ENCODE results near the gene YARS2. TPM values are rescaled to one million over a fixed set of nuclear protein-coding genes. Genes with fewer than 3 reads are reported as not detected.

Gene YARS2
- total RNA-seq, 1 experiment from 2014 or later, result 41.4 TPM

DNA sequence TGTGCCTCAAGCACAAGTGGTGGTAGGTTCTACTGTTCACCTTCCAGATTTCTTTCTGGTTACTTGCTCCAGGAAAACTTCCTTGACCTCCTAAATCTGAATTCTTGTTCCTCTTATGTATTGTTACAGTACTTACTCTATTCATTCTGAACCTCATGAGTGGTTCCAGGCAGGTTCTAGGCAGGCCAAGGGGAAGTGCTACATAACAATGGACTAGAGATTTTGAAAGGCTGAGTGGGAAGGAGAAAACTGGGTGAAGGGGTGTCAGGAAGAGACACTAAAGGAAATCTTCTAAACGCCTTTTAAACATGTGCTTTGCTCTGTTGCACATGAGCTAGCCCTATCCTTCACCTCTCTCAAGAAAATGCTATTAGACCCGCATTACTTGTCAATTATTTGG, 1.6 kb downstream of the YARS2 start:
- Histone ChIP-seq H3K27ac (ENCODE audit: insufficient read length, low read depth, low read length) (no peak overlapping the region), H3K27me3 (ENCODE audit: insufficient read depth, low read length) (no peaks in the 10 kb centered on the region), H3K79me1 (ENCODE audit: insufficient read depth, low read depth, low read length, poor library complexity, severe bottlenecking) (no peaks in the 10 kb centered on the region), H4K20me1 (ENCODE audit: control insufficient read depth, insufficient read depth, insufficient read length) (no peaks in the 10 kb centered on the region), H2BK15ac (ENCODE audit: low read depth, low read length) (no peak overlapping the region), H3K23me2 (ENCODE audit: insufficient read length, low read depth, low read length, poor library complexity, severe bottlenecking) (peaks cover 9% of the 10 kb centered on the region), H3K4me1 (ENCODE audit: insufficient read depth, low read length) (peaks cover 2% of the 10 kb centered on the region; the same call in 1 of the 2 replicates), H3K9me3 (ENCODE audit: control insufficient read depth, low read depth, low read length) (no peaks in the 10 kb centered on the region), H3K14ac (ENCODE audit: insufficient read depth, low read length) (no peak overlapping the region), H3K4me2 (ENCODE audit: insufficient read depth, insufficient read length, low read length) (peak overlapping the region; percentile 90), H4K91ac (ENCODE audit: insufficient read length, low read depth, low read length) (no peak overlapping the region), H4K8ac (replicated peaks; ENCODE audit: insufficient read length, low read depth, low read length) (no peak overlapping the region), H3K9ac (ENCODE audit: extremely low read depth, insufficient read length, low read length) (peak overlapping the region; percentile 10), H3K18ac (ENCODE audit: insufficient read length, low read depth, low read length) (no peak overlapping the region), H3K23ac (ENCODE audit: insufficient read length, low read depth, low read length) (no peak overlapping the region), H4K5ac (ENCODE audit: insufficient read length, low read depth, low read length) (no peak overlapping the region), H3K56ac (ENCODE audit: insufficient read length, low read depth, low read length) (no peak overlapping the region), H2BK120ac (ENCODE audit: low read depth, low read length, poor library complexity, severe bottlenecking) (no peak overlapping the region), H2BK20ac (ENCODE audit: low read depth, low read length, poor library complexity, severe bottlenecking) (no peak overlapping the region), H2AFZ (ENCODE audit: low read length) (no peak overlapping the region), H3K4ac (ENCODE audit: low read depth, low read length) (no peak overlapping the region), H2BK12ac (ENCODE audit: insufficient read length, low read depth, low read length) (no peak overlapping the region), H2BK5ac (ENCODE audit: insufficient read length, low read length) (no peak overlapping the region), H3K79me2 (ENCODE audit: insufficient read depth, low read length) (no peaks in the 10 kb centered on the region), H2AK5ac (ENCODE audit: insufficient read length, low read length) (no peak overlapping the region), H3T11ph (ENCODE audit: low read length) (no peak overlapping the region)
- no CpG with 5 or more reads among the region's 2 CpGs for WGBS (ENCODE audit: extremely low coverage, insufficient read length, low lambda C conversion rate)
- TF ChIP-seq, protein P1, sequence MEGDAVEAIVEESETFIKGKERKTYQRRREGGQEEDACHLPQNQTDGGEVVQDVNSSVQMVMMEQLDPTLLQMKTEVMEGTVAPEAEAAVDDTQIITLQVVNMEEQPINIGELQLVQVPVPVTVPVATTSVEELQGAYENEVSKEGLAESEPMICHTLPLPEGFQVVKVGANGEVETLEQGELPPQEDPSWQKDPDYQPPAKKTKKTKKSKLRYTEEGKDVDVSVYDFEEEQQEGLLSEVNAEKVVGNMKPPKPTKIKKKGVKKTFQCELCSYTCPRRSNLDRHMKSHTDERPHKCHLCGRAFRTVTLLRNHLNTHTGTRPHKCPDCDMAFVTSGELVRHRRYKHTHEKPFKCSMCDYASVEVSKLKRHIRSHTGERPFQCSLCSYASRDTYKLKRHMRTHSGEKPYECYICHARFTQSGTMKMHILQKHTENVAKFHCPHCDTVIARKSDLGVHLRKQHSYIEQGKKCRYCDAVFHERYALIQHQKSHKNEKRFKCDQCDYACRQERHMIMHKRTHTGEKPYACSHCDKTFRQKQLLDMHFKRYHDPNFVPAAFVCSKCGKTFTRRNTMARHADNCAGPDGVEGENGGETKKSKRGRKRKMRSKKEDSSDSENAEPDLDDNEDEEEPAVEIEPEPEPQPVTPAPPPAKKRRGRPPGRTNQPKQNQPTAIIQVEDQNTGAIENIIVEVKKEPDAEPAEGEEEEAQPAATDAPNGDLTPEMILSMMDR (conservative IDR thresholded peaks at IDR 0.05), result no peak
- Mint-ChIP-seq H3K9me3 (no peaks in the 10 kb centered on the region), H3K36me3 (ENCODE audit: insufficient read depth in 1 of 3, low read depth in 3 of 3) (peaks cover 25 to 50% (median 40%) of the 10 kb centered on the region in 3 experiments; a peak in 6 of 7 replicates), H3K4me1 (peaks cover 16% of the 10 kb centered on the region in 2 experiments), H3K27me3 (ENCODE audit: low read depth) (no peaks in the 10 kb centered on the region), H3K27ac (peak overlapping the region in 2 of 3 experiments; percentile 53 to 69; a peak in 3 of 7 replicates), H3K4me3 (peak overlapping the region; percentile 91 to 94)
- no peak for DNase-seq
